Esophagus squamous epithelium (tissue), 5 donors: ENCODE data around the gene LDLRAD4. TPM values are rescaled to one million over a fixed set of nuclear protein-coding genes. Genes with fewer than 3 reads are reported as not detected.
A peak's percentile ranks its signal among the peaks of the same experiment; 100 is the strongest.

Source experiments
- DNase-seq: peaks from one replicate; lab custom pipeline; 2025; lab: John Stamatoyannopoulos, UW
- H3K27ac ChIP-seq, 4 donors: fragments of 200-600 bp; sonication (generic); one replicate each; pipeline ENCODE4 v1.5.1; 2016 to 2019; ENCODE audit warnings: mild to moderate bottlenecking in 1 of 4
- H3K27me3 ChIP-seq, 4 donors: fragments of 200-600 bp; sonication (generic); 1 replicate in 3 of 4; 2 replicates in 1 of 4; pipeline versions ENCODE4 v1.5.1 to v1.6.0; 2017 to 2021; ENCODE audit warnings: antibody characterized with exemption in 1 of 4
- H3K36me3 ChIP-seq, 3 donors: fragments of 200-600 bp; sonication (generic); one replicate each; pipeline ENCODE4 v1.5.1; 2016 to 2019
- H3K4me1 ChIP-seq, 3 donors: fragments of 200-600 bp; sonication (generic); one replicate each; pipeline ENCODE4 v1.5.1; 2017 to 2019
- H3K4me3 ChIP-seq, 4 donors: fragments of 200-600 bp; sonication (generic); 1 replicate in 3 of 4; 2 replicates in 1 of 4; pipeline ENCODE4 v1.5.1; 2016 to 2019; ENCODE audit warnings: mild to moderate bottlenecking in 2 of 4, moderate library complexity in 1 of 4
- H3K9me3 ChIP-seq, 3 donors: fragments of 200-600 bp; sonication (generic); one replicate each; pipeline ENCODE4 v1.5.1; 2016 to 2019
- POLR2A ChIP-seq, 4 donors: fragments of 450-650 bp; IDR thresholded peaks; one replicate each; pipeline ENCODE4 v1.6.1; 2017; ENCODE audit warnings: antibody characterized with exemption in 4 of 4, mild to moderate bottlenecking in 4 of 4, moderate library complexity in 3 of 4
- WGBS, 2 donors: methylation state at CpG; one replicate each; pipeline ENCODE4 v1.1.5; 2018; 5-methylcytosine and 5-hydroxymethylcytosine counted together
- intact Hi-C: fragments of 100-400 bp; cut with DNase I; formaldehyde crosslinking; loops from one replicate; pipeline ENCODE4 v1.15.0; 2022
- total RNA-seq, 4 donors: library from RNA; depleted of rRNA; stranded (reverse); fragments of >200 nt; gene quantifications; one replicate each; pipeline ENCODE4 v1.1.0, GENCODE V29; 2016
- TF ChIP-seq, protein P1 (sequence below), 6 experiments: fragments of 450-650 bp in 4 of 6; fragments of 200-600 bp in 2 of 6; sonication (generic) in 2 of 6; IDR thresholded peaks; one replicate each; pipeline ENCODE4 v1.5.1; 2016 to 2019; ENCODE audit warnings: antibody characterized with exemption in 6 of 6, mild to moderate bottlenecking in 4 of 6, moderate library complexity in 4 of 6
- donor health status: DM: yes; HTN: yes; CAD: no.

The LDLRAD4 gene
- total RNA-seq, 4 donors from 2014 or later: 0.91 to 17.9 (median 6.8) TPM

DNA sequence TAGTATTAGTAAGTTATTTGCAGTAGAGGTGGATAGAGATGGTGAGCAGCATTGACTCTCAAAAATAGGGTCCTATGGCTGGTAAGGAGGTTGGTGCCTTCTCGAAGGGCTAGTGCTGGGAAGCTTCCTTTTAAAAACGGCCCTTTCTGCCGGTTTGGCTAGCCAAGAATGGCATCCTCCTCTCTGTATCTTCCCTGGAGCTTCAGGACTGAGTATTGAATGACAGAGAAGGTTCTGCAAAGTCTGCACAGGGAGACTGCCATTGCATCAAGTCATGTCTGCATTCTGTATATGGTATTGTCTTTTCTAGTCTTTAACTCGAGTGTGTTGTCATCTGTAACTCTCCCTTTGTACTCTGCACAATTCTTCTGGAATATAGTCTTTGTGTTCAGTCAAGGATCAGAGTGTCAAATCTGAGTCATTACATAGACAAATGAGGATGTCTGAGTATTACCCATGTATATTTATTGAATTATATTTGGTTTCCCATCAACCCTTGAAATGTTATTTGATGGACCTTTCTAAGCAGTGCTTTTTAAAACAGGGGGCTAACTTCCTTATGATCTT is 1.1 kb downstream of the LDLRAD4 start:
- TF ChIP-seq, protein P1, sequence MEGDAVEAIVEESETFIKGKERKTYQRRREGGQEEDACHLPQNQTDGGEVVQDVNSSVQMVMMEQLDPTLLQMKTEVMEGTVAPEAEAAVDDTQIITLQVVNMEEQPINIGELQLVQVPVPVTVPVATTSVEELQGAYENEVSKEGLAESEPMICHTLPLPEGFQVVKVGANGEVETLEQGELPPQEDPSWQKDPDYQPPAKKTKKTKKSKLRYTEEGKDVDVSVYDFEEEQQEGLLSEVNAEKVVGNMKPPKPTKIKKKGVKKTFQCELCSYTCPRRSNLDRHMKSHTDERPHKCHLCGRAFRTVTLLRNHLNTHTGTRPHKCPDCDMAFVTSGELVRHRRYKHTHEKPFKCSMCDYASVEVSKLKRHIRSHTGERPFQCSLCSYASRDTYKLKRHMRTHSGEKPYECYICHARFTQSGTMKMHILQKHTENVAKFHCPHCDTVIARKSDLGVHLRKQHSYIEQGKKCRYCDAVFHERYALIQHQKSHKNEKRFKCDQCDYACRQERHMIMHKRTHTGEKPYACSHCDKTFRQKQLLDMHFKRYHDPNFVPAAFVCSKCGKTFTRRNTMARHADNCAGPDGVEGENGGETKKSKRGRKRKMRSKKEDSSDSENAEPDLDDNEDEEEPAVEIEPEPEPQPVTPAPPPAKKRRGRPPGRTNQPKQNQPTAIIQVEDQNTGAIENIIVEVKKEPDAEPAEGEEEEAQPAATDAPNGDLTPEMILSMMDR (IDR thresholded peaks at IDR 0.05): no peak
- TF ChIP-seq POLR2A (IDR thresholded peaks at IDR 0.05): no peak
- Histone ChIP-seq H3K4me1 (peaks cover 10 to 82% (median 26%) of the 10 kb centered on the region in 3 donors), H3K27ac (peak overlapping the region in 1 of 4 donors; percentile 87), H3K36me3 (no peaks in the 10 kb centered on the region), H3K27me3 (peaks cover 0 to 75% (median 0%) of the 10 kb centered on the region in 4 donors), H3K9me3 (no peaks in the 10 kb centered on the region), H3K4me3 (peak overlapping the region in 3 of 4 donors; percentile 53 to 80 (median 77))
- 12 to 25% methylated on average over 4 of the region's 4 CpGs for WGBS, 2 donors
- intact Hi-C loops: loop anchor here (10.0 kb wide), 1 partner anchor 315 kb away; no protein-coding TSS in a partner anchor
- no peak for DNase-seq

DNA sequence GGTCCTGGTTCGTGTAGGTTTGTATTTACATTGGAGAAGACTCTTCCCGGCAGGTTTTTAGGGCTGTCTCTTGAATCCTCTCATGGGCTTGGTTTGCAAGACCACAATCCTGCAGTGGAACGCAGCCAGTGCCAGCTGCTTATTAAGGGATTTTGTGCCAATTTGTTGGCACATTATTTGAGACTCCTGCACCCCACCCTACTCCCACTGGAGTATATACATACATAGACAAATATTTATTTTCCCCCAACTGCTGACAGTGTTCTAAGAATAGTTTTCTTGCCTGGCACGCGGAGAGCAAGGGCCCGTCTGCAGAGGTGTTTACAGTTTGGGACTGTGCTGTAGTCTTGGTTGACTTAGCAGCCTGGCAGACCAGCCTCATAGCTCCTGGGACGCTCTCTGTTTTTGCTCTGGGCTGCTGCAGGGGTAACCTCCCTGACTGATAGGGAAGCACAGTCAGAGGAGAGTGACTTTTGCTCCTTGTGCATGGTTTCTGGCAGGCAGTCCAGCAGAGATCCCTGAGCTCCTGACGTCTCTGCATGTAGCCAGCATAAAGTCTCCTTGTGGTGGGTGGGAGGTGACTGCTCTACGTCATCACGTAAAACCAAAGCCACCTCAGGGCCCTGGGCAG is 1.9 kb downstream of the LDLRAD4 start:
- no peak for DNase-seq
- intact Hi-C loops: no loop called here

DNA sequence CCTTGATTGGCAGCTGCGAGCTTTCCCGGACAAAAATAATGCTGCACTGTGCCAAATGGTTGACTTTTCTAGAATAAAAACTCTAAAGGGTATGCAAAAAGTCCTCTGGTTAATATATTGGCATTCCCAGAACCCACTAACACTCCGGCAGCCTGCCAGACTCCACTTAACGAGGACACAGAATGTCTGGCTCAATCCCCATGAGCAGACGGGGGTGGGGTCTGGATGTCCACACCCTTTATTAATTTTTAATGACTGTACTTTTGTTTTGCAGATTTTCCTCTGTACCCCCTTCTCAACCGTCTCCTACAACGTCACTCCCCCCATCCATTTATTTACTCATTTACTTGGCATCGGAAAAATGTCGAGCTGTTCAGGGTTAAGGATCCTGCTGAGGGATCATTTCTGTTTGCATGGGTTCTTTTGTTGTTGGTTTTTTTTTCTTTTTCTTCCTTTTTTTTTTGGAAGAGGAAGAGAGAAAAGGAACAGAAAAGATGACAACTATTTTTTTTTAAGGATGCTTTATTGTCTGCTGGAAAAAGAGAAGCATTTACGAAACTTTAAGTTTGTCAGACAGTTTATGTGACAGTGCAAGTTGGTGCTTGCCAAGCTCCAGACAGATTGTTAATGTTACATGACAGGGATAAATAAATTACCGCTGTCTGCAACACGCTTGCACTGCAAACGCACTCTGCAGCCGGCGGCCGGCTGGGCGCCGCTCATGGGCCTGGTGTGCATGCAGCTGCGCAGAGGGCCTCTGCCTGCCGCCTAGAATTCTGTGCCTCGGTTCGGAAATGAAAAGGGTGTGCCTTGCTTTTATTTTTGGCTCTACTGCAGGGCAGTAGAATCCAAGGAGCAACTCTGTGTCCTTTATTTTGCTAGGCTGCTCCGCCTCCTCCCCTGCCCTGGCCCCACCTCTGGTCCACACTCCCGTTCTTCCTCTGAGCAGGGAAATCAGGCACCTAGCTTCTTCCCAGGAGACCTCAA is 3.6 kb downstream of the LDLRAD4 start:
- TF ChIP-seq, protein P1 (IDR thresholded peaks at IDR 0.05): no peak
- TF ChIP-seq POLR2A (IDR thresholded peaks at IDR 0.05): no peak
- H3K4me3 ChIP-seq: peak overlapping the region in 2 of 4 donors; percentile 2 to 36
- no peaks in the 10 kb centered on the region for H3K36me3 ChIP-seq
- peaks cover 0 to 50% (median 0%) of the 10 kb centered on the region in 4 donors for H3K27me3 ChIP-seq
- H3K9me3 ChIP-seq: no peaks in the 10 kb centered on the region
- intact Hi-C loops: no loop called here
- peak overlapping the region; percentile 33 to 89 (median 70) for H3K27ac ChIP-seq
- no peak for DNase-seq
- H3K4me1 ChIP-seq: peaks cover 6 to 68% (median 26%) of the 10 kb centered on the region in 3 donors
- 19 to 20% methylated on average over 24 of the region's 24 CpGs for WGBS, 2 donors

More for the DNA sequence above, 1.9 kb downstream of the LDLRAD4 start:
- Histone ChIP-seq H3K27ac (peak overlapping the region in 3 of 4 donors; percentile 5 to 71 (median 11)), H3K27me3 (peaks cover 0 to 67% (median 0%) of the 10 kb centered on the region in 4 donors), H3K4me1 (peaks cover 10 to 82% (median 26%) of the 10 kb centered on the region in 3 donors), H3K9me3 (no peaks in the 10 kb centered on the region), H3K4me3 (peak overlapping the region in 1 of 4 donors; percentile 80), H3K36me3 (no peaks in the 10 kb centered on the region)
- WGBS, 2 donors: 39 to 49% methylated on average over 7 to 9 of the region's 10 CpGs
- TF ChIP-seq POLR2A (IDR thresholded peaks at IDR 0.05): no peak
- TF ChIP-seq, protein P1 (IDR thresholded peaks at IDR 0.05): no peak

DNA sequence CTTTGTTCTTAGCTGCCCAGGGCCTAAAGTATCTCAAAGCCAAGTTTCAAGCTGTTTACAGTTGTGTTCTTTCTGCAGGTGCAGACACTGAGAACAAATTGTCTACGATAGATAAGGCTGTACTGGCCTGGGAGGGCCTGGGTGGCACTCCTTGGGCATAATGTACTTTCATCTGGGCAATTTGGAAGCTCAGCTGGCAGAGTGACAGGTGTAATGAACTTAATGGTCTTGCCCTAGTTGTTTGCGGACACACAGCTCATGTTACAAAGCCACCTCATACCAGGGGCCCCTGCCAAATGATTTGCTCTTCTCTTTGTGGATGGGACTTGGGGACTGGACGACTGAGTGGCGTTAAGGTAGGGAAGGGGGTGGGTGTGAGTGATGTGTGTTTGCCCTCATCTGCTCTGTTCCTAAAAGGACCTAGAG is 4.3 kb downstream of the LDLRAD4 start:
- H3K36me3 ChIP-seq: no peaks in the 10 kb centered on the region
- no peak for TF ChIP-seq POLR2A (IDR thresholded peaks at IDR 0.05)
- TF ChIP-seq, protein P1 (IDR thresholded peaks at IDR 0.05): no peak
- DNase-seq: no peak
- H3K27ac ChIP-seq: peak overlapping the region in 3 of 4 donors; percentile 69 to 89 (median 71)
- H3K27me3 ChIP-seq: peaks cover 0 to 43% (median 0%) of the 10 kb centered on the region in 4 donors
- no peaks in the 10 kb centered on the region for H3K9me3 ChIP-seq
- H3K4me1 ChIP-seq: peaks cover 4 to 63% (median 26%) of the 10 kb centered on the region in 3 donors
- intact Hi-C loops: no loop called here
- WGBS, 2 donors: 60 to 69% methylated on average over 4 of the region's 4 CpGs
- peak overlapping the region in 2 of 4 donors; percentile 2 to 36 for H3K4me3 ChIP-seq
